ENCODE data around the gene FSHR.

Gene FSHR

DNA sequence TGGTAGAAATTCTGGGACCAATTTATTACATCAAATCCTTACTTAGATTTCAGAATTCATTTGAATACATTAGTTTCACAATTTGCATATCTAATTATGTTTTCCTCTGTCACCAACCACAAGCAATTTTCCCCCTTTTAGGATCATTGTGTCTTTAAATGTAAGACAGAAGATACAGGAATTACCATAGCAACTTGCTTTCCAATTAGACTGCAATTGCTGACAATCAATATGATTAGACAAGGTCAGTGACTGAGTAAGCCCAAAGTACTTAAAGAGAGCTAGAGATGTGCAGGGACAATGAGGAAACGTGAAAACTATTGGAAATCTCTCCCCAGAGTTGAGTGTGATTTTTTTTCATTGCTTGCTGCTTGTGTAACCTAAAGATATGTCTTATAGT is 121.4 kb downstream of the FSHR start:
- DNase-seq, result no peak

- no peak for DNase-seq
Measured at GRCh38 chr2:49032126-49032525, 122.2 kb downstream of the FSHR start.

DNA sequence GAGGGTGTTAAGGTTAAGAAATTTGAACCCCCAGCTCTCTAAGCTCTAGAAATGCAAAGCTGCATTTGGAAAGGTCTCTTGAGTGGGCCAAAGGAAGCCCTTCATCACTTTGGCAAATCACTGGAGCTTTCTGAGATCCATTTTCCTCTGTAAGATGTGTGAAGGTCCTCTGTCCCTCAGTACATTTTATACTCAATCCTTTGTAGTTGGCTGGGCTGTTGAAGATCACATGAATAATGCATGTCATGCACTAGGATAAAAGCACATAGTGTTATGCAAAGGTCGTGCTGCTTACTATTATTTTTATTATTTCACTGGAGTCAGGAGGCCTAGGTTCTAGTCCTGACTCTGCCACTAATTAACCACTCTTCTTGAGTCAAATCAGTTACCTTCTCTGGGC is 124.9 kb downstream of the FSHR start:
- no peak for DNase-seq

GRCh38 chr2:49028101-49028500 is 126.2 kb downstream of the FSHR start:
- DNase-seq, result no peak

DNA sequence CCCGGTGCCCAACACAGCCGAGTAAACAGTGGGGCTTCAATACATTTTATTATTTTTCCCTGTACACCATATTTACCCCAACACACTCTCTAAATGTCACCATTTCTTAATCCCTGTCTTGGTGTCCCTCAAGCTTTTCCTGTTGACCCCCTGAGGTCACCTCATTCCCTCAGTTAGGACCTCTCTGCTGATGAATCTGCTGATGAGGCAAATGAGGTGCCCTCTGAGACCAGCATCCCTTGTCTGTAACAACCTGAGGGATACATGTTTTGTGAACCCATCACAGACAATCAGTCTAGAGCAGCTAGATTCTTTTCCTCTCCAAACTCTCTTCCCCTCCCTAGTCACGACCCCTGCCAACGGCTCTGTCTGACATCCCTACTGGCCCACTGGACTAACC is 127.6 kb downstream of the FSHR start:
- DNase-seq, result no peak

DNA sequence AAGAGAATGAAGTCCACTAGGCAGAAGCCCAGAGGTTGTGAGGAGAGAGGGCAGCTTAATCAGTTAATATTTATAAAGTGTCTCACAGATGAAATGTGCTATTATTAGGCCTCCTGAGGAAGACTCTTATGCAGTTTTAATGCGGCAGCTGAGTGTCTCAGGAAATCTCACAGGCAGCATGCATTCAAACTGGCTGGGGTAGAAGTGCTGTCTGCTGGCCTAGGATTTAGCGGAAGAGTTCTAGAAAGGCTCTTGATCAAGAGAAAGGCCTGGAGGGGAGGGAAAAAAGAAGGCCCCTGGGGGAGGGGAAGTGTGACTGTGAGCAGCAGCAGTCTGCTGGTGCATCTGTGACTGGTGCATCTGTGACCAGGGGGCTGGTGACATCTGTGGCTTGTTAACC is 133.0 kb downstream of the FSHR start:
- no peak for DNase-seq

GRCh38 chr2:49005261-49005660 is 149.1 kb downstream of the FSHR start:
- peak in 1 of 56 donors; percentile 12 for DNase-seq

GRCh38 chr2:49004036-49004626 is 150.2 kb downstream of the FSHR start:
- peak in 8 of 56 donors; percentile 5 to 35 (median 12) for DNase-seq

GRCh38 chr2:49003201-49003600 is 151.1 kb downstream of the FSHR start:
- no peak for DNase-seq

DNA sequence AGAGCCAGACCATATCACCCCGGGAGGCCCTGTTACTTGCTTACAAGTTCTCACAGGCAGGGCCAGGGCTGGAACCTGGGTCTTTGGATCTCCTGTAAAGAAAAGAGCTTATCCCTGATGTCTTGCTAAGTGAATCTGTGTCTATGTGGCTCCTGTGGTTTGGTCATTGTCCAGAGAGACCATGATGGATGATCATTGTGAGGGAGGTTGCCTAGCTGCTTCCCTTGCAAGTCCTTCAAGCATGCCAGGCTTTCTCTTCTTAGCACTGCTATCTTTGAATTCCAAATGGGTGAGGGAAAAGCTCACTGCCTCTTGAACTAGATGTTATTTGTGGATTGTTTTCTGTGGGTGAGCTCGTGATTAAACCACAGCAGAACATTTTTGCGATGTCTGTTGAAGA is 151.6 kb downstream of the FSHR start:
- peak in 1 of 56 donors; percentile 5 for DNase-seq

GRCh38 chr2:49000695-49001094 is 153.6 kb downstream of the FSHR start:
- no peak for DNase-seq

DNA sequence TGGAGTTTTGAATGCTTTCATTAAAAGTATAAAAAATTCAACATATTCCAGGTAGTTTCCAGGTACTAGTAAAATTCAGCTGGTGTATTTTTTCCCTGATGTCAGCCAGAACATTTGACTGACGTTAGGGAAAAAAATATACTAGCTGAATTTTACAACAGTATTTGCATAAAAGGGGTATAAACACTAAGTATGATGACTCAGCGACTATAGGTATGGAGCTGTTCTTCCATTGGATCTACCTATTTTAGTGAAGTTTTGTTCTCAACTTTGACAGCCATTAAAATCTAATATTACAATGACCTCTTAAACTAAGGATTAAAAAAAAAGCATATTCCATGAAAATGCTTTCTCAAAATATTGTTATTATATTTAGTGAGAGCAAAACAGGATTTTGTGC is 155.9 kb downstream of the FSHR start:
- no peak for DNase-seq

DNA sequence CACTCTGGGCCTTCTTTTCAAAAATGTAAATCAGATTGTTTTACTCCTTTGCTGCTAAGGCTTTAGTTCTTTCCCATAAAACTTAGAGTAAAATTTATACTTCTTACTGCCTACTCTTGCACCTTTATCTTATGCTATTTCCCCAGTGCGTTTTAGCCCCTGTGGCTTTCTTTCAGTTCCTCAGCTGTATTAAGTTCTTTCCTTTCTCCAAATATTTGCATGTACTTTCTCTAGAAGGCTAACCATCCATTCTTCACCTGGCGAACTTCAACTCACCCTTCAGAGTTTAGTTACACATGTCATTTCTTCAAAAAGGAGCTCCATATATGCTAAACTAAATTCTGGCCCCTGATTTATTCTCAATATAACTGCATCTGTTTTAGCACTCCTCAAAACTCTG is 160.7 kb downstream of the FSHR start:
- no peak for DNase-seq

- no peak for DNase-seq
Measured at GRCh38 chr2:48991415-48992131, 162.7 kb downstream of the FSHR start.

DNA sequence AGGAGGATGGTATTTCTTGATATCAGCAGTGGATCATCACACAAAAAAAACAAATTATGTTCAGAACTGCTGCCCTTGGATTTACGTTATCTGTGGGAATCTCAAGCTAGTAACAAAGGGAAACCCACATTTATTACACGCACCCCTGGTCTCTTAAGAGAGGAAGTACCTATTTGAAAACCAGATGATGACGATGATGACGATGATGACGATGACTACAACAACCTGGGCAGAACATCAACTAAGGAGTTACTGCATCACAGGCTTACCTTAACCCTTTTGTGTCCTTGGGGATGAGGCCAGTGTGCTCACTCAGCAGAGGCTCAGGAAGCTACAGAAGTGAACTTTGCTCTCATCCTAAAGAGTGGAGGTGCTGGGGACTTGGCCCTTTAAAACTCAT is 169.4 kb downstream of the FSHR start:
- no peak for DNase-seq

DNA sequence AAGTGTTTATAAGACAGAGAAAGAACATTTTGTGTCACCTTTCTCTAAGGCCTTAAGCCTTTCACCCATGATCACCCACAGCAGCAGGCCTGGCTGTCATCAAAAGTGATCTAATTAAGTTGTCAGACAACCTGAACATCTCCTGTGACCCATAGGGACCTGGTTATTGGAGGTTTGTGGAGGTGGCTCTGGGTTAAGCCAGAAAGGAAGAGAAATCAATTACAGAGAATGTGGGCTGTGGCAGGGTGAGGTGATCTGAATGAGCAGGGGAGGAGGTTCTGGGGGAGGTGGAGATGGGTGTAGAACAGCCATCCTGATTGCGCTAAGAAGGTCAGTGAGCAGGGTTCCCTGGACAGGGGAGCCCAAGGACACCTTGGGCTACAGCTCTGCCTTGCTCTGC is 170.8 kb downstream of the FSHR start:
- no peak for DNase-seq

GRCh38 chr2:48982887-48983435 is 171.4 kb downstream of the FSHR start:
- DNase-seq, result no peak

- no peak for DNase-seq
Measured at GRCh38 chr2:48980846-48981245, 173.5 kb downstream of the FSHR start.

GRCh38 chr2:48979691-48980090 is 174.6 kb downstream of the FSHR start:
- DNase-seq, result no peak

GRCh38 chr2:48978131-48978530 is 176.2 kb downstream of the FSHR start:
- no peak for DNase-seq

DNA sequence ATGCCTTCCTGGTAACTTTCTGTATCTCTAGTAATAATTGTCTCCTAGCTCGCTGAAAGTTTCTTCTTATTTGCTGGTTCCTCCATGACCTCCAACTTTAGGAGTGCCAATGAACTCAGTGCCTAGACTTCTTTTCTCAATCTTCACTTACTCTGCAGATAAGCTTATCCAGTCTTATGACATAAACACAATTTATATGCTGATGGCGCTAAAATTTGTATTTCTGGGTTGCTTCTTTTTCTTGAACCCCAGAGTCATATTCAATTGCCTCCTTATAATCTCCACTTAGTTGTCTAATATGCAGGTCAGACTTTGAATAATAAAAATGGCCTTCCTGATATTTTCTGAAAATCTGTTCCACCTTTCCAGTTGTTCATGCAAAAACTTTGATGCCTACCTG is 182.5 kb downstream of the FSHR start:
- DNase-seq, result no peak

- DNase-seq, result no peak
Measured at GRCh38 chr2:48968011-48968410, 186.3 kb downstream of the FSHR start.

GRCh38 chr2:48965204-48965603 is 189.1 kb downstream of the FSHR start:
- no peak for DNase-seq
